OCI-LY1 (cell line): ENCODE results near the gene EMC10.

Experiments used
- H2AFZ ChIP-seq: fragments of 200-600 bp; sonication (generic), shearing (Covaris generic); 2 replicates; pipeline ENCODE4 v1.6.0; 2014; ENCODE audit warnings: antibody characterized with exemption, mild to moderate bottlenecking, low read length
- H3F3A ChIP-seq: fragments of 200-600 bp; sonication (generic), shearing (Covaris generic); 2 replicates; pipeline ENCODE4 v1.6.0; 2014; ENCODE audit warnings: mild to moderate bottlenecking, antibody characterized with exemption, low read length, moderate library complexity; ENCODE audit not compliant: insufficient read depth
- H3K27ac ChIP-seq: fragments of 200-600 bp; sonication (generic); 2 replicates; pipeline ENCODE4 v1.5.1; 2014; ENCODE audit warnings: low read length, mixed run types, mild to moderate bottlenecking, low read depth; ENCODE audit not compliant: poor library complexity, severe bottlenecking
- H3K27me3 ChIP-seq: fragments of 200-600 bp; sonication (generic); 2 replicates; pipeline ENCODE4 v1.6.0; 2014; ENCODE audit warnings: antibody characterized with exemption, mild to moderate bottlenecking, low read length, moderate library complexity; ENCODE audit not compliant: insufficient read depth
- H3K36me3 ChIP-seq: fragments of 200-600 bp; sonication (generic); 2 replicates; pipeline ENCODE4 v1.6.1; 2014; ENCODE audit warnings: mild to moderate bottlenecking, antibody characterized with exemption, low read length, moderate library complexity, mixed read lengths; ENCODE audit not compliant: insufficient read depth
- H3K4me1 ChIP-seq: fragments of 200-600 bp; sonication (generic); 2 replicates; pipeline ENCODE4 v1.5.1; 2014; ENCODE audit warnings: mild to moderate bottlenecking, low read length, moderate library complexity; ENCODE audit not compliant: insufficient read depth, severe bottlenecking
- H3K4me2 ChIP-seq: fragments of 200-600 bp; sonication (generic), shearing (Covaris generic); 2 replicates; pipeline ENCODE4 v1.6.1; 2014; ENCODE audit warnings: low read length
- H3K4me3 ChIP-seq: fragments of 200-600 bp; sonication (generic); 2 replicates; pipeline ENCODE4 v1.5.1; 2014; ENCODE audit warnings: low read length, low read depth, mild to moderate bottlenecking, mixed read lengths; ENCODE audit not compliant: poor library complexity, severe bottlenecking
- H3K79me2 ChIP-seq: fragments of 200-600 bp; shearing (Covaris generic); 2 replicates; pipeline ENCODE4 v1.6.1; 2016; ENCODE audit warnings: mixed run types, low read length, mixed read lengths; ENCODE audit not compliant: insufficient read depth
- H3K9ac ChIP-seq: fragments of 200-600 bp; sonication (generic), shearing (Covaris generic); 2 replicates; pipeline ENCODE4 v1.6.1; 2014; ENCODE audit warnings: mild to moderate bottlenecking, low read length, mixed read lengths
- H3K9me2 ChIP-seq: fragments of 200-600 bp; sonication (generic), shearing (Covaris generic); 2 replicates; pipeline ENCODE4 v1.6.1; 2014; ENCODE audit warnings: low read depth, mild to moderate bottlenecking, low read length, mixed read lengths
- H3K9me3 ChIP-seq: fragments of 200-600 bp; shearing (Covaris generic); 2 replicates; pipeline ENCODE4 v1.6.1; 2014; ENCODE audit warnings: low read length, mixed read lengths
- H4K20me1 ChIP-seq: fragments of 200-600 bp; sonication (generic), shearing (Covaris generic); 2 replicates; pipeline ENCODE4 v1.6.0; 2016; ENCODE audit warnings: mild to moderate bottlenecking, low read length; ENCODE audit not compliant: insufficient read depth
- EZH2 ChIP-seq: fragments of 200-600 bp; sonication (generic), shearing (Covaris generic); IDR thresholded peaks from 2 replicates; pipeline ENCODE4 v1.8.0; 2017; ENCODE audit warnings: borderline replicate concordance, mixed run types, mild to moderate bottlenecking, antibody characterized with exemption, low read length, moderate library complexity, mixed read lengths
- TF ChIP-seq, protein P1 (sequence below): fragments of 200-600 bp; sonication (generic), shearing (Covaris generic); IDR thresholded peaks from 2 replicates; pipeline ENCODE4 v1.5.1; 2017; ENCODE audit warnings: mild to moderate bottlenecking, antibody characterized with exemption, low read length, moderate library complexity, mixed read lengths

Gene EMC10

DNA sequence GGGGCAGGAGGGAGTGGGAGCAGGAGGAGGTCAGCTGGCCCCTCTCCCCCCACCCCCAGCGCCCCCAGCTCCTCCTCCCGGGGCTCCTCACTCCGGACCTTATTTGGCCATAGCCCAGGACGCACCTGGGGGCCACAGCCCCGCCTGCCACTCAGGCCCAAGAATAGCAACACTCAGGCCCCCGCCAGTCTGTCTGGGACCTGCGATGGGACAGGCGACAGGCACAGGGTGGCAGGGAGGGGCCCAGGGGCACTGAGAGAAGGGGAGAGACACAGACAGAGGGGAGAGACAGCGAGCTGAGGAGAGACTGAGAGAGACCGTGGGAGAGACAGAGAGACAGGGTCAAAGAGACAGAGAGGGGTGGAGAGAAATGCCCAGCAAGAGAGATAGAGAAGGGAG lies 24.4 kb downstream of the EMC10 start:
- H3K4me1 ChIP-seq: no peaks in the 10 kb centered on the region
- no peaks in the 10 kb centered on the region for H3K36me3 ChIP-seq
- no peaks in the 10 kb centered on the region for H4K20me1 ChIP-seq
- H3K27me3 ChIP-seq: no peaks in the 10 kb centered on the region; the same call in 1 of the 2 replicates
- no peaks in the 10 kb centered on the region for H3K9me3 ChIP-seq
- no peak overlapping the region for H3K27ac ChIP-seq
- H3K4me3 ChIP-seq: no peak overlapping the region
- H3K4me2 ChIP-seq: no peak overlapping the region
- no peaks in the 10 kb centered on the region for H3K9me2 ChIP-seq
- no peaks in the 10 kb centered on the region for H3K79me2 ChIP-seq
- TF ChIP-seq, protein P1, sequence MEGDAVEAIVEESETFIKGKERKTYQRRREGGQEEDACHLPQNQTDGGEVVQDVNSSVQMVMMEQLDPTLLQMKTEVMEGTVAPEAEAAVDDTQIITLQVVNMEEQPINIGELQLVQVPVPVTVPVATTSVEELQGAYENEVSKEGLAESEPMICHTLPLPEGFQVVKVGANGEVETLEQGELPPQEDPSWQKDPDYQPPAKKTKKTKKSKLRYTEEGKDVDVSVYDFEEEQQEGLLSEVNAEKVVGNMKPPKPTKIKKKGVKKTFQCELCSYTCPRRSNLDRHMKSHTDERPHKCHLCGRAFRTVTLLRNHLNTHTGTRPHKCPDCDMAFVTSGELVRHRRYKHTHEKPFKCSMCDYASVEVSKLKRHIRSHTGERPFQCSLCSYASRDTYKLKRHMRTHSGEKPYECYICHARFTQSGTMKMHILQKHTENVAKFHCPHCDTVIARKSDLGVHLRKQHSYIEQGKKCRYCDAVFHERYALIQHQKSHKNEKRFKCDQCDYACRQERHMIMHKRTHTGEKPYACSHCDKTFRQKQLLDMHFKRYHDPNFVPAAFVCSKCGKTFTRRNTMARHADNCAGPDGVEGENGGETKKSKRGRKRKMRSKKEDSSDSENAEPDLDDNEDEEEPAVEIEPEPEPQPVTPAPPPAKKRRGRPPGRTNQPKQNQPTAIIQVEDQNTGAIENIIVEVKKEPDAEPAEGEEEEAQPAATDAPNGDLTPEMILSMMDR: no peak
- TF ChIP-seq EZH2: no peak
- H3F3A ChIP-seq: no peaks in the 10 kb centered on the region
- H2AFZ ChIP-seq: no peak overlapping the region
- H3K9ac ChIP-seq: no peak overlapping the region

DNA sequence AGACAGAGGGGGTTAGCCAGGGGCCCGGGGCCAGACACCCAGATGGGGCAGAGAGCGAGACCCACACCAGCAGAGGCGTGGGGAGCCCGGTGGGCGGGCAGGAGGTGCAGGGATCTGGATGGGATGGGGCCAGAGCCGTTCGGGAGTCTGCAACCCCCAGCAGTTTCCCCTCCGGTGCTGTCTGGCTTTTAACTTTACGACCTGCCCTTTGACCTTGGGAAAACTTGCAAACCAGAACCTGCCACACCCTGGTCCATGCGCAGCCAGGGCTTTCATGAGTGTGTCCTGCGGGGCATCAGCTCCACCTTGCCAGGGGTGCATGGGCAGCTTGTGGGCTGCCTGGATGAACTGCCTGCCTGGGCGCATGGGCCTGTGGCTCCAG lies 24.9 kb downstream of the EMC10 start:
- TF ChIP-seq, protein P1: no peak
- TF ChIP-seq EZH2: no peak
- no peak overlapping the region for H3K4me2 ChIP-seq
- no peaks in the 10 kb centered on the region for H3K36me3 ChIP-seq
- no peak overlapping the region for H3K9ac ChIP-seq
- no peak overlapping the region for H3K27ac ChIP-seq
- H3F3A ChIP-seq: no peaks in the 10 kb centered on the region
- H3K79me2 ChIP-seq: no peaks in the 10 kb centered on the region
- no peaks in the 10 kb centered on the region for H3K9me2 ChIP-seq
- H3K27me3 ChIP-seq: no peaks in the 10 kb centered on the region; the same call in 1 of the 2 replicates
- H2AFZ ChIP-seq: no peak overlapping the region
- no peaks in the 10 kb centered on the region for H3K4me1 ChIP-seq
- H3K4me3 ChIP-seq: no peak overlapping the region
- H4K20me1 ChIP-seq: no peaks in the 10 kb centered on the region
- no peaks in the 10 kb centered on the region for H3K9me3 ChIP-seq

DNA sequence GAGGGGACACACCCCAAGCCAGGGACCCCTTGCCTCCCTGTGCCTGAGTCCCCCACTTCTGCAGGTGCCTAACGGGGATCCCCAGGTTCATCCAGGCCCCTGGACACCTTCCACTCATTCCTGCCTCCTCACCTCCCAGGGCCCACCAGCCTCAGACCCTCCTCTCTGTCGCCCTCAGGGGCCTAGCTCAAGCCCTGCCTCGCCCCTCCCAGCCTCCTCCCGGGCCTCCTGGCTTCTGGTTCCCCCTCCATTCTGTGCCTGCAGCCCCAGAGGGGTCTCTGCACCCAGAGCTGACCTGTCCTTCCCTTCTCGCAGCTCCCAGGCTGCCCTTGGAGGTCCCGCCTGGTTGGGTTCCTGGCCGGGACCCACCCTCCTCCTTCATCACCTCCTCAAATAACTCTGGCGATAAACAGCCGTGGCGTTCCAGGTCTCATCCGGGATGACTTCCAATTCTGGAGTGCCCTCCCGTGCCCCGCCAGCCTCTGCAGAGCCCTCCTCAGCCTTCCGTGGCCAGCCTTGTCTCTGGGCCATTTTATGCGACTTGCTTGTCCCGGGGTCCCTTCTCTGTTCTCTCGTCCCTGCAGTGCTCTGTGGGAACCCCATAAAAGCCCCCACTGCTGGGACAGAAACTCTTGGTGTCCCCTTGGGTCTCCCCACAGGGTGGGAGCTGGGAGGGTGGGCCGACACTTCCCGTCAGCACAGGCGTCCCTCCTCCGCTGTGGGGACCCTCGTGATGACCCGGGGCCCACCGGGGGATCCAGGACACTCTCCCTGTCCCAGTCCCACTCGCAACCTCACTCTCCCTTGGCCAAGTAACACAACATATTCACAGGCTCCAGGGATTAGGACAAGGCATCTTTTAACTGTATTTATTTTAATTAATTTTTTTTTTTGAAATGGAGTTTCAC lies 25.5 kb downstream of the EMC10 start:
- Histone ChIP-seq H4K20me1 (no peaks in the 10 kb centered on the region), H3K79me2 (no peaks in the 10 kb centered on the region), H2AFZ (no peak overlapping the region), H3F3A (no peaks in the 10 kb centered on the region), H3K9me2 (no peaks in the 10 kb centered on the region), H3K27me3 (no peaks in the 10 kb centered on the region; the same call in 1 of the 2 replicates), H3K4me3 (no peak overlapping the region), H3K4me1 (no peaks in the 10 kb centered on the region), H3K9ac (no peak overlapping the region), H3K4me2 (no peak overlapping the region), H3K27ac (no peak overlapping the region), H3K9me3 (no peaks in the 10 kb centered on the region), H3K36me3 (no peaks in the 10 kb centered on the region)
- TF ChIP-seq, protein P1: no peak
- no peak for TF ChIP-seq EZH2
